WTC11 (cell line): ENCODE data around the gene PLPP4. TPM values are rescaled to one million over a fixed set of nuclear protein-coding genes. Genes with fewer than 3 reads are reported as not detected.

Experiments used
- ATAC-seq: fragments of 200-7000 bp; cut with Tn5 transposase; 2 replicates; pipeline ENCODE4 v1.10.0; 2021; ENCODE audit warnings: mild to moderate bottlenecking, moderate library complexity
- CTCF ChIA-PET: fragments of 300-600 bp; sonication (Branson Sonifier 250); formaldehyde crosslinking; loops from one replicate; lab custom pipeline; 2021; ENCODE audit warnings: antibody characterized with exemption; lab: Charles Lee
- POLR2A ChIA-PET: fragments of 350-600 bp; sonication (Branson Sonifier 250); formaldehyde crosslinking; loops from one replicate; lab custom pipeline; 2021; ENCODE audit warnings: antibody characterized with exemption; lab: Charles Lee
- DNase-seq: peaks from one replicate; pipeline ENCODE4 v3.0.0; 2021; ENCODE audit warnings: low spot score
- H3K27ac Mint-ChIP-seq: 2 replicates; pipeline ENCODE4 v1.8.0; 2021; ENCODE audit warnings: mixed read lengths
- H3K27me3 Mint-ChIP-seq: 2 replicates; pipeline ENCODE4 v1.8.0; 2021; ENCODE audit warnings: low read depth, mild to moderate bottlenecking, moderate library complexity, mixed read lengths
- H3K36me3 Mint-ChIP-seq: 2 replicates; pipeline ENCODE4 v1.8.0; 2021; ENCODE audit warnings: mixed read lengths
- H3K4me1 Mint-ChIP-seq: 2 replicates; pipeline ENCODE4 v1.8.0; 2022; ENCODE audit warnings: mixed read lengths
- H3K4me3 Mint-ChIP-seq: 2 replicates; pipeline ENCODE4 v1.8.0; 2021; ENCODE audit warnings: mild to moderate bottlenecking, moderate library complexity, mixed read lengths
- H3K9me3 Mint-ChIP-seq: 2 replicates; pipeline ENCODE4 v1.8.0; 2021; ENCODE audit warnings: mixed read lengths
- CREB1 ChIP-seq: sonication (generic); formaldehyde crosslinking; IDR thresholded peaks from 2 replicates; pipeline ENCODE4 v1.8.0; 2023; ENCODE audit warnings: mild to moderate bottlenecking, missing genetic modification reagents
- CREM ChIP-seq: sonication (generic); formaldehyde crosslinking; IDR thresholded peaks from 2 replicates; pipeline ENCODE4 v1.8.1; 2022; ENCODE audit warnings: mild to moderate bottlenecking, missing genetic modification reagents, moderate library complexity
- ELF4 ChIP-seq: sonication (generic); formaldehyde crosslinking; IDR thresholded peaks from 2 replicates; pipeline ENCODE4 v1.8.1; 2022; ENCODE audit warnings: low read depth, mild to moderate bottlenecking, moderate library complexity, missing genetic modification reagents
- ESRRA ChIP-seq: sonication (generic); formaldehyde crosslinking; IDR thresholded peaks from 2 replicates; pipeline ENCODE4 v1.8.1; 2022; ENCODE audit warnings: mild to moderate bottlenecking, missing genetic modification reagents, borderline replicate concordance
- HMGA2 ChIP-seq: fragments of 250-450 bp; sonication (Bioruptor Pico); IDR thresholded peaks from 2 replicates; pipeline ENCODE4 v1.4.0; 2021; ENCODE audit warnings: mild to moderate bottlenecking, moderate library complexity
- JAZF1 ChIP-seq: fragments of 250-450 bp; sonication (Bioruptor Pico); IDR thresholded peaks from 2 replicates; pipeline ENCODE4 v1.9.0; 2021; ENCODE audit warnings: moderate library complexity, mild to moderate bottlenecking, inconsistent platforms
- JUN ChIP-seq: sonication (generic); formaldehyde crosslinking; IDR thresholded peaks from 2 replicates; pipeline ENCODE4 v1.8.0; 2023; ENCODE audit warnings: mild to moderate bottlenecking, missing genetic modification reagents
- RELA ChIP-seq: sonication (generic); formaldehyde crosslinking; IDR thresholded peaks from 2 replicates; pipeline ENCODE4 v1.8.1; 2022; ENCODE audit warnings: missing genetic modification reagents, mild to moderate bottlenecking, borderline replicate concordance
- SP1 ChIP-seq: sonication (generic); formaldehyde crosslinking; conservative IDR thresholded peaks from 2 replicates; pipeline ENCODE4 v1.8.1; 2022; ENCODE audit warnings: missing genetic modification reagents
- USF2 ChIP-seq: sonication (generic); formaldehyde crosslinking; IDR thresholded peaks from 2 replicates; pipeline ENCODE4 v1.8.1; 2023; ENCODE audit warnings: mild to moderate bottlenecking, missing genetic modification reagents, moderate library complexity
- ZBTB43 ChIP-seq: sonication (generic); formaldehyde crosslinking; IDR thresholded peaks from 2 replicates; pipeline ENCODE4 v1.8.1; 2023; ENCODE audit warnings: mild to moderate bottlenecking, missing genetic modification reagents
- ZNF263 ChIP-seq: sonication (generic); formaldehyde crosslinking; IDR thresholded peaks from 2 replicates; pipeline ENCODE4 v1.8.1; 2022; ENCODE audit warnings: low read depth, mild to moderate bottlenecking, moderate library complexity, missing genetic modification reagents
- ZNF396 ChIP-seq: fragments of 250-450 bp; sonication (Bioruptor Pico); IDR thresholded peaks from 2 replicates; pipeline ENCODE4 v1.8.0; 2021; ENCODE audit warnings: mild to moderate bottlenecking, moderate library complexity, borderline replicate concordance
- ZNF416 ChIP-seq: fragments of 250-450 bp; sonication (Bioruptor Pico); IDR thresholded peaks from 2 replicates; pipeline ENCODE4 v1.9.0; 2021; ENCODE audit warnings: mild to moderate bottlenecking, inconsistent platforms
- ZSCAN18 ChIP-seq: fragments of 250-450 bp; sonication (Bioruptor Pico); IDR thresholded peaks from 2 replicates; pipeline ENCODE4 v2.1.2; 2022; ENCODE audit warnings: mild to moderate bottlenecking, moderate library complexity
- total RNA-seq: library from RNA; stranded (reverse); gene quantifications from 3 replicates; pipeline ENCODE4 v1.2.3, GENCODE V29; 2021
- TF ChIP-seq, protein P1 (sequence below): sonication (generic); formaldehyde crosslinking; IDR thresholded peaks from 2 replicates; pipeline ENCODE4 v1.8.1; 2022; ENCODE audit warnings: mild to moderate bottlenecking, moderate library complexity, missing genetic modification reagents
- TF ChIP-seq, protein P2 (sequence below): fragments of 250-450 bp; sonication (Bioruptor Pico); IDR thresholded peaks from 2 replicates; pipeline ENCODE4 v1.9.0; 2021; ENCODE audit warnings: mild to moderate bottlenecking, borderline replicate concordance
- TF ChIP-seq, protein P3 (sequence below): sonication (generic); formaldehyde crosslinking; IDR thresholded peaks from 2 replicates; pipeline ENCODE4 v1.8.1; 2023; ENCODE audit warnings: mild to moderate bottlenecking, missing genetic modification reagents, borderline replicate concordance

The PLPP4 gene
- total RNA-seq, 1 experiment from 2014 or later: 0.15 TPM

GRCh38 chr10:120571266-120571665 lies 114.2 kb downstream of the PLPP4 start:
- CTCF ChIA-PET: no interaction called here
- Mint-ChIP-seq H3K4me3 (no peak overlapping the region), H3K4me1 (peaks cover 13% of the 10 kb centered on the region)

GRCh38 chr10:120572307-120572706 lies 115.3 kb downstream of the PLPP4 start:
- ChIA-PET CTCF (no interaction called here), POLR2A (no interaction called here)
- peaks cover 13% of the 10 kb centered on the region for H3K4me1 Mint-ChIP-seq
- DNase-seq (no peak), ATAC-seq (no peak)
- H3K9me3 Mint-ChIP-seq: no peaks in the 10 kb centered on the region
- no peak overlapping the region for H3K4me3 Mint-ChIP-seq
- H3K27me3 Mint-ChIP-seq: peaks cover 3% of the 10 kb centered on the region; the same call in 1 of the 2 replicates
- no peaks in the 10 kb centered on the region for H3K36me3 Mint-ChIP-seq
- TF ChIP-seq ZSCAN18 (no peak), ZBTB43 (CRISPR knock-in tag) (no peak), CREB1 (CRISPR knock-in tag) (no peak)
- H3K27ac Mint-ChIP-seq: no peak overlapping the region

More at GRCh38 chr10:120571266-120571665, 114.2 kb downstream of the PLPP4 start:
- H3K27ac Mint-ChIP-seq: no peak overlapping the region
- no peaks in the 10 kb centered on the region for H3K9me3 Mint-ChIP-seq
- peaks cover 2% of the 10 kb centered on the region; the same call in 1 of the 2 replicates for H3K27me3 Mint-ChIP-seq
- no peak for TF ChIP-seq ESRRA (CRISPR knock-in tag)
- TF ChIP-seq RELA (CRISPR knock-in tag): no peak
- TF ChIP-seq CREM (CRISPR knock-in tag): no peak
- TF ChIP-seq, protein P1, sequence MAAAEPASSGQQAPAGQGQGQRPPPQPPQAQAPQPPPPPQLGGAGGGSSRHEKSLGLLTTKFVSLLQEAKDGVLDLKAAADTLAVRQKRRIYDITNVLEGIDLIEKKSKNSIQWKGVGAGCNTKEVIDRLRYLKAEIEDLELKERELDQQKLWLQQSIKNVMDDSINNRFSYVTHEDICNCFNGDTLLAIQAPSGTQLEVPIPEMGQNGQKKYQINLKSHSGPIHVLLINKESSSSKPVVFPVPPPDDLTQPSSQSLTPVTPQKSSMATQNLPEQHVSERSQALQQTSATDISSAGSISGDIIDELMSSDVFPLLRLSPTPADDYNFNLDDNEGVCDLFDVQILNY (CRISPR knock-in tag): no peak
- TF ChIP-seq ZNF416 (CRISPR knock-in tag): no peak
- TF ChIP-seq SP1 (CRISPR knock-in tag): no peak
- no peak for TF ChIP-seq JAZF1 (CRISPR knock-in tag)
- no peak for TF ChIP-seq HMGA2 (CRISPR knock-in tag)
- TF ChIP-seq JUN: no peak
- no peak for TF ChIP-seq ZNF263 (CRISPR knock-in tag)
- TF ChIP-seq, protein P2, sequence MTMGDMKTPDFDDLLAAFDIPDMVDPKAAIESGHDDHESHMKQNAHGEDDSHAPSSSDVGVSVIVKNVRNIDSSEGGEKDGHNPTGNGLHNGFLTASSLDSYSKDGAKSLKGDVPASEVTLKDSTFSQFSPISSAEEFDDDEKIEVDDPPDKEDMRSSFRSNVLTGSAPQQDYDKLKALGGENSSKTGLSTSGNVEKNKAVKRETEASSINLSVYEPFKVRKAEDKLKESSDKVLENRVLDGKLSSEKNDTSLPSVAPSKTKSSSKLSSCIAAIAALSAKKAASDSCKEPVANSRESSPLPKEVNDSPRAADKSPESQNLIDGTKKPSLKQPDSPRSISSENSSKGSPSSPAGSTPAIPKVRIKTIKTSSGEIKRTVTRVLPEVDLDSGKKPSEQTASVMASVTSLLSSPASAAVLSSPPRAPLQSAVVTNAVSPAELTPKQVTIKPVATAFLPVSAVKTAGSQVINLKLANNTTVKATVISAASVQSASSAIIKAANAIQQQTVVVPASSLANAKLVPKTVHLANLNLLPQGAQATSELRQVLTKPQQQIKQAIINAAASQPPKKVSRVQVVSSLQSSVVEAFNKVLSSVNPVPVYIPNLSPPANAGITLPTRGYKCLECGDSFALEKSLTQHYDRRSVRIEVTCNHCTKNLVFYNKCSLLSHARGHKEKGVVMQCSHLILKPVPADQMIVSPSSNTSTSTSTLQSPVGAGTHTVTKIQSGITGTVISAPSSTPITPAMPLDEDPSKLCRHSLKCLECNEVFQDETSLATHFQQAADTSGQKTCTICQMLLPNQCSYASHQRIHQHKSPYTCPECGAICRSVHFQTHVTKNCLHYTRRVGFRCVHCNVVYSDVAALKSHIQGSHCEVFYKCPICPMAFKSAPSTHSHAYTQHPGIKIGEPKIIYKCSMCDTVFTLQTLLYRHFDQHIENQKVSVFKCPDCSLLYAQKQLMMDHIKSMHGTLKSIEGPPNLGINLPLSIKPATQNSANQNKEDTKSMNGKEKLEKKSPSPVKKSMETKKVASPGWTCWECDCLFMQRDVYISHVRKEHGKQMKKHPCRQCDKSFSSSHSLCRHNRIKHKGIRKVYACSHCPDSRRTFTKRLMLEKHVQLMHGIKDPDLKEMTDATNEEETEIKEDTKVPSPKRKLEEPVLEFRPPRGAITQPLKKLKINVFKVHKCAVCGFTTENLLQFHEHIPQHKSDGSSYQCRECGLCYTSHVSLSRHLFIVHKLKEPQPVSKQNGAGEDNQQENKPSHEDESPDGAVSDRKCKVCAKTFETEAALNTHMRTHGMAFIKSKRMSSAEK (CRISPR knock-in tag): no peak
- TF ChIP-seq USF2: no peak
- TF ChIP-seq, protein P3, sequence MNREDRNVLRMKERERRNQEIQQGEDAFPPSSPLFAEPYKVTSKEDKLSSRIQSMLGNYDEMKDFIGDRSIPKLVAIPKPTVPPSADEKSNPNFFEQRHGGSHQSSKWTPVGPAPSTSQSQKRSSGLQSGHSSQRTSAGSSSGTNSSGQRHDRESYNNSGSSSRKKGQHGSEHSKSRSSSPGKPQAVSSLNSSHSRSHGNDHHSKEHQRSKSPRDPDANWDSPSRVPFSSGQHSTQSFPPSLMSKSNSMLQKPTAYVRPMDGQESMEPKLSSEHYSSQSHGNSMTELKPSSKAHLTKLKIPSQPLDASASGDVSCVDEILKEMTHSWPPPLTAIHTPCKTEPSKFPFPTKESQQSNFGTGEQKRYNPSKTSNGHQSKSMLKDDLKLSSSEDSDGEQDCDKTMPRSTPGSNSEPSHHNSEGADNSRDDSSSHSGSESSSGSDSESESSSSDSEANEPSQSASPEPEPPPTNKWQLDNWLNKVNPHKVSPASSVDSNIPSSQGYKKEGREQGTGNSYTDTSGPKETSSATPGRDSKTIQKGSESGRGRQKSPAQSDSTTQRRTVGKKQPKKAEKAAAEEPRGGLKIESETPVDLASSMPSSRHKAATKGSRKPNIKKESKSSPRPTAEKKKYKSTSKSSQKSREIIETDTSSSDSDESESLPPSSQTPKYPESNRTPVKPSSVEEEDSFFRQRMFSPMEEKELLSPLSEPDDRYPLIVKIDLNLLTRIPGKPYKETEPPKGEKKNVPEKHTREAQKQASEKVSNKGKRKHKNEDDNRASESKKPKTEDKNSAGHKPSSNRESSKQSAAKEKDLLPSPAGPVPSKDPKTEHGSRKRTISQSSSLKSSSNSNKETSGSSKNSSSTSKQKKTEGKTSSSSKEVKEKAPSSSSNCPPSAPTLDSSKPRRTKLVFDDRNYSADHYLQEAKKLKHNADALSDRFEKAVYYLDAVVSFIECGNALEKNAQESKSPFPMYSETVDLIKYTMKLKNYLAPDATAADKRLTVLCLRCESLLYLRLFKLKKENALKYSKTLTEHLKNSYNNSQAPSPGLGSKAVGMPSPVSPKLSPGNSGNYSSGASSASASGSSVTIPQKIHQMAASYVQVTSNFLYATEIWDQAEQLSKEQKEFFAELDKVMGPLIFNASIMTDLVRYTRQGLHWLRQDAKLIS (CRISPR knock-in tag): no peak
- no peak for TF ChIP-seq ZNF396
- TF ChIP-seq ELF4 (CRISPR knock-in tag): no peak
- ATAC-seq (no peak), DNase-seq (no peak)
- POLR2A ChIA-PET: no interaction called here
- no peaks in the 10 kb centered on the region for H3K36me3 Mint-ChIP-seq
